Sigmoid colon (tissue), 4 donors: ENCODE data around the gene CDK16.

Experiments used
- CTCF ChIP-seq, 4 experiments: fragments of 450-650 bp in 3 of 4; fragments of 200-600 bp in 1 of 4; IDR thresholded peaks; one replicate each; pipeline ENCODE4 v1.5.1; 2016 to 2019; ENCODE audit warnings: antibody characterized with exemption in 4 of 4, mild to moderate bottlenecking in 3 of 4, moderate library complexity in 2 of 4
- POLR2A ChIP-seq, 2 donors: fragments of 450-650 bp; IDR thresholded peaks; one replicate each; pipeline ENCODE4 v1.6.1; 2016; ENCODE audit warnings: antibody characterized with exemption in 2 of 2, mild to moderate bottlenecking in 2 of 2, moderate library complexity in 2 of 2
- POLR2AphosphoS5 ChIP-seq, 4 donors: sonication (generic); formaldehyde crosslinking; IDR thresholded peaks; one replicate each; pipeline ENCODE4 v1.6.1; 2017; ENCODE audit warnings: antibody characterized with exemption in 4 of 4

- TF ChIP-seq POLR2AphosphoS5 (IDR thresholded peaks at IDR 0.05): no peak
- no peak for TF ChIP-seq CTCF (IDR thresholded peaks at IDR 0.05)
- TF ChIP-seq POLR2A (IDR thresholded peaks at IDR 0.05): no peak
These were observed 17.0 kb upstream of the CDK16 start for GRCh38 chrX:47201345-47201944.
